Loucy (cell line): ENCODE data around the gene BARHL1.

Experiments used
- CTCF ChIP-seq: fragments of 200-600 bp; sonication (generic); conservative IDR thresholded peaks from 2 replicates; pipeline ENCODE4 v1.5.1; 2014; ENCODE audit warnings: mild to moderate bottlenecking, antibody characterized with exemption, low read length
- EZH2phosphoT487 ChIP-seq: fragments of 200-600 bp; IDR thresholded peaks from 2 replicates; pipeline ENCODE4 v1.6.1; 2018; ENCODE audit warnings: antibody characterized with exemption, mild to moderate bottlenecking, moderate library complexity, borderline replicate concordance

DNA sequence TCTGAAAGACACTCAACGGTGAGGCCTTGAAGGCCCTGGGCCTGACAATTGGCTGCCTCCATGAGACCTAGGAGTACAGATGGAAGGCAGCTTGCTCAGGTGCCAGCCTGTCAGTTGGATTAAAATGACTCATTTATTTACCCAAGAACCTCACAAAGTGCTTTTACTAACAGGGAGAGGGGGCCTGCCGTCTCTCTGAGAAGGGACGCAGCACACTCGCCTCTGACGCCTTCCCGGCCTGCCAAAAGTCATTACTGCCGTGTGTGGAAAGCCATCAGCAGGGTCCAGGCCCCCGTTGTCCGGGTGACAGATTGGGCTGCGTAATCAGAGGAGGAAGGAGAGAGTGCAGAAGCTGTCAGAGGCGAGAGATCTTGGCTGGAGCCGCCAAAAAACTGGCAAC, 54.9 kb downstream of the BARHL1 start:
- TF ChIP-seq EZH2phosphoT487 (no peak), CTCF (no peak)
